Measurements from ENCODE around the gene ITPR2.

DNA sequence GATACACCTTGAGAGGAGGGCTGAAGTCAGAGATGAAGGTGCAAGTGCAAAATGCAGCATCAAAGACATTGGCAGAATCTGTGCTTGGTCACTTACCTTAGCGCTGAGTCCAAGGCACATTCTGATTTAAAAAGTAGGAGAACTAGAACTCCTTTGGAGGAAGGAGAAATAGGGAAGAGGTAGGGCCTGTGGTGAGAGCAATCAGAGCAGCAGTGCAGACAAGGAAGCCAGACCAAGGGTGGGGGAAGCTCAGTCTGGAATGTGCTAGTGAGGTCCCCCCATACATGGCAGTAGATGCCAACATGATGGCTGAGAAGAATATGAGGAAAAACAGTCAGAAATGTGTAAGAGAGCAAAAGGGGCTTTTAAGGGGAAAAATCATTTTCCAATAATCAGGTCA is 431.1 kb downstream of the ITPR2 start:
- TF ChIP-seq, protein P1, sequence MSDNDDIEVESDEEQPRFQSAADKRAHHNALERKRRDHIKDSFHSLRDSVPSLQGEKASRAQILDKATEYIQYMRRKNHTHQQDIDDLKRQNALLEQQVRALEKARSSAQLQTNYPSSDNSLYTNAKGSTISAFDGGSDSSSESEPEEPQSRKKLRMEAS (IDR thresholded peaks at IDR 0.05): no peak
- TF ChIP-seq, protein P2, sequence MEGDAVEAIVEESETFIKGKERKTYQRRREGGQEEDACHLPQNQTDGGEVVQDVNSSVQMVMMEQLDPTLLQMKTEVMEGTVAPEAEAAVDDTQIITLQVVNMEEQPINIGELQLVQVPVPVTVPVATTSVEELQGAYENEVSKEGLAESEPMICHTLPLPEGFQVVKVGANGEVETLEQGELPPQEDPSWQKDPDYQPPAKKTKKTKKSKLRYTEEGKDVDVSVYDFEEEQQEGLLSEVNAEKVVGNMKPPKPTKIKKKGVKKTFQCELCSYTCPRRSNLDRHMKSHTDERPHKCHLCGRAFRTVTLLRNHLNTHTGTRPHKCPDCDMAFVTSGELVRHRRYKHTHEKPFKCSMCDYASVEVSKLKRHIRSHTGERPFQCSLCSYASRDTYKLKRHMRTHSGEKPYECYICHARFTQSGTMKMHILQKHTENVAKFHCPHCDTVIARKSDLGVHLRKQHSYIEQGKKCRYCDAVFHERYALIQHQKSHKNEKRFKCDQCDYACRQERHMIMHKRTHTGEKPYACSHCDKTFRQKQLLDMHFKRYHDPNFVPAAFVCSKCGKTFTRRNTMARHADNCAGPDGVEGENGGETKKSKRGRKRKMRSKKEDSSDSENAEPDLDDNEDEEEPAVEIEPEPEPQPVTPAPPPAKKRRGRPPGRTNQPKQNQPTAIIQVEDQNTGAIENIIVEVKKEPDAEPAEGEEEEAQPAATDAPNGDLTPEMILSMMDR (IDR thresholded peaks at IDR 0.05; ENCODE audit: low read depth, low read length, missing input control): no peak
- no peak for TF ChIP-seq TAF1 (conservative IDR thresholded peaks at IDR 0.05)
- TF ChIP-seq, protein P3, sequence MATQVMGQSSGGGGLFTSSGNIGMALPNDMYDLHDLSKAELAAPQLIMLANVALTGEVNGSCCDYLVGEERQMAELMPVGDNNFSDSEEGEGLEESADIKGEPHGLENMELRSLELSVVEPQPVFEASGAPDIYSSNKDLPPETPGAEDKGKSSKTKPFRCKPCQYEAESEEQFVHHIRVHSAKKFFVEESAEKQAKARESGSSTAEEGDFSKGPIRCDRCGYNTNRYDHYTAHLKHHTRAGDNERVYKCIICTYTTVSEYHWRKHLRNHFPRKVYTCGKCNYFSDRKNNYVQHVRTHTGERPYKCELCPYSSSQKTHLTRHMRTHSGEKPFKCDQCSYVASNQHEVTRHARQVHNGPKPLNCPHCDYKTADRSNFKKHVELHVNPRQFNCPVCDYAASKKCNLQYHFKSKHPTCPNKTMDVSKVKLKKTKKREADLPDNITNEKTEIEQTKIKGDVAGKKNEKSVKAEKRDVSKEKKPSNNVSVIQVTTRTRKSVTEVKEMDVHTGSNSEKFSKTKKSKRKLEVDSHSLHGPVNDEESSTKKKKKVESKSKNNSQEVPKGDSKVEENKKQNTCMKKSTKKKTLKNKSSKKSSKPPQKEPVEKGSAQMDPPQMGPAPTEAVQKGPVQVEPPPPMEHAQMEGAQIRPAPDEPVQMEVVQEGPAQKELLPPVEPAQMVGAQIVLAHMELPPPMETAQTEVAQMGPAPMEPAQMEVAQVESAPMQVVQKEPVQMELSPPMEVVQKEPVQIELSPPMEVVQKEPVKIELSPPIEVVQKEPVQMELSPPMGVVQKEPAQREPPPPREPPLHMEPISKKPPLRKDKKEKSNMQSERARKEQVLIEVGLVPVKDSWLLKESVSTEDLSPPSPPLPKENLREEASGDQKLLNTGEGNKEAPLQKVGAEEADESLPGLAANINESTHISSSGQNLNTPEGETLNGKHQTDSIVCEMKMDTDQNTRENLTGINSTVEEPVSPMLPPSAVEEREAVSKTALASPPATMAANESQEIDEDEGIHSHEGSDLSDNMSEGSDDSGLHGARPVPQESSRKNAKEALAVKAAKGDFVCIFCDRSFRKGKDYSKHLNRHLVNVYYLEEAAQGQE (IDR thresholded peaks at IDR 0.05): no peak
- no peak for TF ChIP-seq YY1 (IDR thresholded peaks at IDR 0.05)
- no peak for TF ChIP-seq EGR1 (IDR thresholded peaks at IDR 0.05; ENCODE audit: low read depth in 2 of 2)
- no peak for TF ChIP-seq FOXA1 (IDR thresholded peaks at IDR 0.05)
- TF ChIP-seq, protein P4, sequence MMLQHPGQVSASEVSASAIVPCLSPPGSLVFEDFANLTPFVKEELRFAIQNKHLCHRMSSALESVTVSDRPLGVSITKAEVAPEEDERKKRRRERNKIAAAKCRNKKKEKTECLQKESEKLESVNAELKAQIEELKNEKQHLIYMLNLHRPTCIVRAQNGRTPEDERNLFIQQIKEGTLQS (IDR thresholded peaks at IDR 0.05): no peak
- TF ChIP-seq, protein P5, sequence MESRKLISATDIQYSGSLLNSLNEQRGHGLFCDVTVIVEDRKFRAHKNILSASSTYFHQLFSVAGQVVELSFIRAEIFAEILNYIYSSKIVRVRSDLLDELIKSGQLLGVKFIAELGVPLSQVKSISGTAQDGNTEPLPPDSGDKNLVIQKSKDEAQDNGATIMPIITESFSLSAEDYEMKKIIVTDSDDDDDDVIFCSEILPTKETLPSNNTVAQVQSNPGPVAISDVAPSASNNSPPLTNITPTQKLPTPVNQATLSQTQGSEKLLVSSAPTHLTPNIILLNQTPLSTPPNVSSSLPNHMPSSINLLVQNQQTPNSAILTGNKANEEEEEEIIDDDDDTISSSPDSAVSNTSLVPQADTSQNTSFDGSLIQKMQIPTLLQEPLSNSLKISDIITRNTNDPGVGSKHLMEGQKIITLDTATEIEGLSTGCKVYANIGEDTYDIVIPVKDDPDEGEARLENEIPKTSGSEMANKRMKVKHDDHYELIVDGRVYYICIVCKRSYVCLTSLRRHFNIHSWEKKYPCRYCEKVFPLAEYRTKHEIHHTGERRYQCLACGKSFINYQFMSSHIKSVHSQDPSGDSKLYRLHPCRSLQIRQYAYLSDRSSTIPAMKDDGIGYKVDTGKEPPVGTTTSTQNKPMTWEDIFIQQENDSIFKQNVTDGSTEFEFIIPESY (IDR thresholded peaks at IDR 0.05): no peak
- TF ChIP-seq JUND (IDR thresholded peaks at IDR 0.05): no peak
- TF ChIP-seq SP1 (IDR thresholded peaks at IDR 0.05): no peak
- TF ChIP-seq GABPA (IDR thresholded peaks at IDR 0.05 in 1 of 2, conservative IDR thresholded peaks at IDR 0.05 in 1 of 2): no peak
- no peak for TF ChIP-seq NR2F2 (IDR thresholded peaks at IDR 0.05)
- TF ChIP-seq RAD21 (IDR thresholded peaks at IDR 0.05): no peak
